8988T (cell line): Measurements from ENCODE around the gene SKAP1.
"Not testable (repeated sequence)": the region's sequence is repeated elsewhere in the genome, so short reads cannot be mapped to it uniquely, and the experiment has no call there.

Source experiments
- DNase-seq: peaks from one replicate; pipeline ENCODE4 v3.0.0; 2011

Gene SKAP1

DNA sequence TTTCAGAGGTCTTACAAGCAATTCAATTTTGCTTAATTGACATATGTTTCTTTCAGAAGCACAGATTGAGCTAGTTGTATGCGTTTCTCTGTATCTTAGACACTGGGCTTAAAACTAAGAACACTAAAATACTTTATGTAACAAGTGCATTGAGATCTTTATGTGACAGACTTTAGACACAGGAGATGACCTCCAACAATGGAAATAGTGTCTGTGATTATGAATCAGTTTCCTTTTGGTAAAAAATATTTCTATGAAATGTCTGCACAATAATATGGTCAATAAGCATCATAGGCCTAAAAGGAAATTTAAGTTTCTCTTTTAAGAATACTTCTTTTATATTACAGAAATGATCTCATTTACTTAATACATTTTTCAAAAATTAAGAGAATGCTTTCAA, 153.2 kb downstream of the SKAP1 start:
- no peak for DNase-seq

GRCh38 chr17:48270899-48271298, 159.1 kb downstream of the SKAP1 start:
- DNase-seq = no peak

GRCh38 chr17:48269209-48269608, 160.8 kb downstream of the SKAP1 start:
- no peak for DNase-seq

- no peak for DNase-seq
Observed at GRCh38 chr17:48263731-48264035, 166.3 kb downstream of the SKAP1 start.

DNA sequence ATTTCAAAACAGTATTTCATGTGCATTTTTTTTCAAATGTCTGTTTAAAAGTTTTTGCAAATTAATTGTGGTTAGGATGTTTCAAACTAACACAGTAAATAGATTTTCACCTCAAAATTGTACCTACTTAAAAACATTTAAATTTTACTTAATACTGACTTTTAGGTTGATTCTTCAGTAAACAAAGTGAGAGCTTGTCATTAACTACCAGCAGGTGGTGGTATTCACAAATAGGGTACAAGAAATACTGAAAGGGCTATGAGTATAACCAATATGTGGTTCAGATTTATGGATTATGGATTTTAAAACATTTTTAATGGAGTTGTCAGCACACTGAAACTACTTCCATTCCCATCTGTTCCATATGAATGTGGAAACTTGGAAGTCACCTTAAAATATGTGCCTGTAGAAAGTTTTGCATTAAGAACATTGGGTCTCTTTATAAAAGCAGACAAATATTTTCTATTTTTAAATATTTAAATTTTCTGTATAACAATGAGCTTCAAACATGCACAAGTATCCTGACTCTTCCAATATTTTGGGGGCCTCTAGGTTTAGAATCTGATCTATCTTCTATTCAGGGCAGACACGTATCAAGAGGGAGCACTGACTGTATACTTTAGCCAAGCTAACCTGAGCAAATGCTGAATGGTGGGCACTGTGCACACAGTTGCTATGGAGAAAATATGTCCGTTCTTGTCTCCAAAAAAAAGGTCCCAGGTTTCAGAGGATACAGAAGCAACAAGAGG, 166.9 kb downstream of the SKAP1 start:
- DNase-seq = no peak

DNA sequence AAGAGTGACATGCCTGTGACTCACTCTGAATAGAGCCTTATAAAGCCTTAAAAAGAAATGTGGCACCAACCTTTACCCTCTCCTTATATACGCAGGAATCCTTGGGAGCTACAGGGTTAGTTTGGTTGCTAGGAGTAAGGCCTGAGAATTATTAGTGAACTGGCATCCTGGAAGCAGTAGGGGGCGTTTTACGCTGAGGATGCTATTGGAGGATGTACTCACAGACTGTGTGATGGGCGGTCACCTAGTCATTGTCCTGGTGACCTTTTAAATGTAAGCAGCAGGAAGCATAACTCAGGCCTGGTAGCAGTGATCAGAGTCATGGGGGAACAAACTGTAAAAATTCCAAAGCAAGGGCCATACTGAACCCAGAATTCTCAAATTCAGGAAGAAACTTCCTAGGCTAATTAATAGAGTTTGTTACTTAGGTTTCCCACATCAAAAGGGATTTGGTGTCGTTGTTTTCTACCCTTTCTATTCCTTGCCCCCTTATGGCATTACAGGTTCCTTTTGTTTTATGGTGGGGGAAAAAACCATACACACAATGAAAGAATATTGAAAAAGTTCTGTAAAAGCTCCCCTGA, 168.6 kb downstream of the SKAP1 start:
- DNase-seq = no peak

- no peak for DNase-seq
Observed at GRCh38 chr17:48259694-48260291, 170.2 kb downstream of the SKAP1 start.

DNA sequence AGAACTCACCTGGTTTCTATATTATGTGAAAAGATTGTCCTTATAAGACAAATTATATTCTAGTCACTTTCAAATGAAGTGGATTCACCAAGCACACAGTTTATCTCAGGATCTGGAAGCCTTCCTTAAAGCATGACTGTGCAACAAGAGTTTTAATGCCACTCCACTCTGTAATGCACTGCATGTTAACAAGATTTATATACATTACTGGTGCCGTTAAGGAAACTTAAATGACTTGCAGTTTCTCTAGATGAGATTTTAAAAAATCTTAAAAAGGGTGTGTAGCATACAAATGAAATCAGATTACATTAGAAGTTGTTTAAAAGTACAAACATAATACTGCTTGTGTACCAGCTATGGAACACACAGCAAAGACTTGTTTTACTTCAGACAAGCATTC, 171.7 kb downstream of the SKAP1 start:
- no peak for DNase-seq

DNA sequence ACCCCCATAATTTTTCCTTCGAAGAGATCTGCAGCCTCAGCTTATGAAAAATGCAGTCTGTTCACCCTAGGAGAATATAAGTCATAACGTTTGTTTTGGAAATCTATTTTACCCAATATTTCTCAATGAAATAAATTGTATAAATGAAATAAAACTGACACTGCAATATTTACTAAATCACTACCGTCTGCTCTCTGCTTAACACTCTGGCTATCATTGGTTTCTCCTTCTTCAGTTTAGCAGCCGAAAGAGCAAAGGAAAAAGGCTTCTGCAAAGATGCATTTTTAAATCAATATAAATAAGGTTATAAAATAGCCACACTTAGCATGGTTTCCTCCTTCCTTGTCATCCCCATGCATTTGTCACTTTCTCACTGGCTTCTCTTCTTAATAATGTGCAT, 174.3 kb downstream of the SKAP1 start:
- DNase-seq = no peak

- DNase-seq = no peak
Observed at GRCh38 chr17:48254896-48255295, 175.1 kb downstream of the SKAP1 start.

- DNase-seq = no peak
Observed at GRCh38 chr17:48253975-48254374, 176.0 kb downstream of the SKAP1 start.

DNA sequence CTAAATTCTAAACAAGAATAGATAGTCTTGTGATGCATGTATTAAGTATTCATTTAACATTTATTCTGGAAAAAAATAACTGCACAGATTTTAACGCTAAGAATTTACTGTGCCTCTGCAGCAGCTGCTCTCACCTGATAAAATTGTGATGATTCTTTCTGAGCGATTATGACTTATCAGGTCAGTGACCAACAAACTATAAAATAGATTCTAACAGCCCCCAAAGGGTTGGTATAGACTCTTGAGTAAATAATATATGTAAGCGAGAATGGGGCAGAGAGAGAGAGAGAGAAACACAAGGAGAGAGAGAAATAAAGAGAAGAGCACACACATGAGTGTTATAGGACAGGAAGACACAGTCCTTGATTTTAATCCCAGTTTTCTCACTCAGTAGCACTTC, 178.1 kb downstream of the SKAP1 start:
- no peak for DNase-seq

DNA sequence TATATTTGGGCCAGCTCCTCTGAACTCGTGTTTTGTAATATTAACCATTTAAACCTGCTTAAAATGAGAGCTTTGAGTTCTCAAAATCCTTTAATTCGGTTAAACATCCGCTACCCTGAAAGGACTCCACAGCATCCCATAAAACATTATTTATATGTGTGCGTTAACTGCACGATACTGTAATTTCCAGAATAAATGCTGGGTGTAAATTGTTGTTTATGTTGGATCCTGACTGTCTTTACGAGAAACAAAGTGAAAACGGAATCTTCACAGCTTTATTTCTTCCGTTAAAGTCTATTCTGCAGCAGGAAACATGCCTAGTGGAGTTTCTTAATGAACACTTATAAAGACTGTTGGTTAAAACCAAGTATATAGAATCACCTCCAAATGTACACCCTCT, 179.1 kb downstream of the SKAP1 start:
- no peak for DNase-seq

- DNase-seq = not testable (repeated sequence)
Observed at GRCh38 chr17:48250059-48250458, 180.0 kb downstream of the SKAP1 start.

GRCh38 chr17:48247603-48248002, 182.4 kb downstream of the SKAP1 start:
- DNase-seq = no peak

GRCh38 chr17:48247038-48247437, 183.0 kb downstream of the SKAP1 start:
- no peak for DNase-seq

GRCh38 chr17:48246612-48247011, 183.4 kb downstream of the SKAP1 start:
- DNase-seq = no peak

- not testable (repeated sequence) for DNase-seq
Observed at GRCh38 chr17:48245465-48246033, 184.5 kb downstream of the SKAP1 start.

GRCh38 chr17:48244814-48245213, 185.2 kb downstream of the SKAP1 start:
- no peak for DNase-seq

GRCh38 chr17:48244121-48244711, 185.8 kb downstream of the SKAP1 start:
- DNase-seq = no peak

GRCh38 chr17:48241770-48242497, 188.1 kb downstream of the SKAP1 start:
- DNase-seq = no peak

GRCh38 chr17:48241131-48241591, 188.9 kb downstream of the SKAP1 start:
- no peak for DNase-seq

DNA sequence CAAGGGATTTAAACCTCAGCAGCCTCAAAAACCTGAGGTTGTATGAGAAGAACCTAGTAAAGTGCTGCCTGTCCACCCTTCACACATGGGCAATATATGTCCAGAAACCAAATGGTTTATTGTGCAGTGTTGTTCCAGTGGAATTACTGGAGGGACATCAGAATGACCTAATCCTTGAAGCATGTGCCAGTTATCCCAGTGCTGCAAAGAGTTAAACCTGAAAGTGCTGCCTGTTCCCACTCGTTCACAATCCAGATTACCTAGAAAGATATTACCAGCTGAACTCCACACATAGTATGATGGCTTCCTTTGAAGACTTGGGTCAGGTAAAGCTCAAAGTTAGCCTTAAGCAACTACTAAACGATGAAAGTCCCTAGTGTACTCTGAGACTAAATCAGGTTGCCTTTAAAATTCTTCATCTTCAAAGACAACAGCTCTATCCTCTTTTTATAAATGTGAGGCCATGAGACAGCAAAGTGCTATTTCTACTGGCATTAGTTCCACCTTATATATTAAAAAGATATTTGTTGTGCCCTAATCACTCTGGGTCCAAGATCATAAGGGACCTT, 189.4 kb downstream of the SKAP1 start:
- no peak for DNase-seq
